ENCODE data around the gene PTPRM.

Gene PTPRM

DNA sequence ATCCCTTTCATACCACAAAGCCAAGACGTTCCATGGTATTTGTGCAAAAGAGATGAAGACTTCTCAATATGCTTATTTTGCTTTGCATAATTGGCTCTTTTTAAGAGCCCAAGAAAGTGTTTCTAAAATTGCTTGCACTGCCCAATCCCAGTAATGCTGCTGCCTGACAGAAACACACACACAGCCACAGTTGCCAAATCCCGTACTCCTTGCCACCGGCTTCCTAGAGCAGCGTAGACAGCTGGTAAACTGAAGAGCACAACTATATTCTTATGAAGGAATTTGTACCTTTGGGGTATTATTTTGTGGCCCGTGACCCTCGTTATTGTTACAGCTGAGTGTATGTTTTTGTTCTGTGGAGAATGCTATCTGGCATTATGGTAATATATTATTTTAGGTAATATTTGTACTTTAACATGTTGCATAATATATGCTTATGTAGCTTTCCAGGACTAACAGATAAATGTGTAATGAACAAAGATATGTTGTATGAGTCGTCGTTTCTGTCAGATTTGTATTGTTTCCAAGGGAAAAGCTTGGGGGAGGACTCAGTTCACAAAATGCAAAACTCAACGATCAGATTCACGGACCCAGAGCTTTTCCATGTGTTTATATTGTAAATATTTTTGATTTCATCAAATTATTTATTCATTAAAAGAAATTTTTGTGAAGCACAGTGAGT, 839.2 kb downstream of the PTPRM start:
- CTCF ChIA-PET: interaction anchor here (0.9 kb wide), 1 partner anchor 20 kb away, joined by 3 read pairs; no protein-coding TSS in a partner anchor
- Histone ChIP-seq H3K36me3 (ENCODE audit: control insufficient read depth in 2 of 2, insufficient read depth in 1 of 2, low read length in 2 of 2) (no peaks in the 10 kb centered on the region), H3K4me1 (ENCODE audit: control insufficient read depth, insufficient read depth, low read length) (no peaks in the 10 kb centered on the region), H3K4me3 (ENCODE audit: low read depth, low read length) (no peak overlapping the region), H3K9me3 (ENCODE audit: control insufficient read depth, insufficient read depth, low read depth, low read length) (no peaks in the 10 kb centered on the region), H3K27ac (ENCODE audit: extremely low read depth, low read depth, low read length) (no peak overlapping the region)
- POLR2A ChIA-PET: no interaction called here
- TF ChIP-seq, protein P1, sequence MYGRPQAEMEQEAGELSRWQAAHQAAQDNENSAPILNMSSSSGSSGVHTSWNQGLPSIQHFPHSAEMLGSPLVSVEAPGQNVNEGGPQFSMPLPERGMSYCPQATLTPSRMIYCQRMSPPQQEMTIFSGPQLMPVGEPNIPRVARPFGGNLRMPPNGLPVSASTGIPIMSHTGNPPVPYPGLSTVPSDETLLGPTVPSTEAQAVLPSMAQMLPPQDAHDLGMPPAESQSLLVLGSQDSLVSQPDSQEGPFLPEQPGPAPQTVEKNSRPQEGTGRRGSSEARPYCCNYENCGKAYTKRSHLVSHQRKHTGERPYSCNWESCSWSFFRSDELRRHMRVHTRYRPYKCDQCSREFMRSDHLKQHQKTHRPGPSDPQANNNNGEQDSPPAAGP (tag by site-specific recombination; IDR thresholded peaks at IDR 0.05): no peak
- TF ChIP-seq, protein P2, sequence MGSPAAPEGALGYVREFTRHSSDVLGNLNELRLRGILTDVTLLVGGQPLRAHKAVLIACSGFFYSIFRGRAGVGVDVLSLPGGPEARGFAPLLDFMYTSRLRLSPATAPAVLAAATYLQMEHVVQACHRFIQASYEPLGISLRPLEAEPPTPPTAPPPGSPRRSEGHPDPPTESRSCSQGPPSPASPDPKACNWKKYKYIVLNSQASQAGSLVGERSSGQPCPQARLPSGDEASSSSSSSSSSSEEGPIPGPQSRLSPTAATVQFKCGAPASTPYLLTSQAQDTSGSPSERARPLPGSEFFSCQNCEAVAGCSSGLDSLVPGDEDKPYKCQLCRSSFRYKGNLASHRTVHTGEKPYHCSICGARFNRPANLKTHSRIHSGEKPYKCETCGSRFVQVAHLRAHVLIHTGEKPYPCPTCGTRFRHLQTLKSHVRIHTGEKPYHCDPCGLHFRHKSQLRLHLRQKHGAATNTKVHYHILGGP (tag by site-specific recombination; IDR thresholded peaks at IDR 0.05): no peak
- TF ChIP-seq ZNF302 (tag by site-specific recombination; IDR thresholded peaks at IDR 0.05; ENCODE audit: low read depth): no peak
- no peak for TF ChIP-seq HOXD13 (CRISPR knock-in tag; IDR thresholded peaks at IDR 0.05; ENCODE audit: borderline replicate concordance)
- no peak for TF ChIP-seq ZNF112 (tag by site-specific recombination; IDR thresholded peaks at IDR 0.05)
- TF ChIP-seq HOXA7 (CRISPR knock-in tag; IDR thresholded peaks at IDR 0.05; ENCODE audit: borderline replicate concordance): no peak
- no peak for TF ChIP-seq ZNF248 (tag by site-specific recombination; IDR thresholded peaks at IDR 0.05)

GRCh38 chr18:8406868-8407250, 839.7 kb downstream of the PTPRM start:
- CTCF ChIA-PET: interaction anchor here (0.5 kb wide), 1 partner anchor 64 kb away, joined by 3 read pairs; no protein-coding TSS in a partner anchor
- TF ChIP-seq ZNF132 (tag by site-specific recombination; IDR thresholded peaks at IDR 0.05; ENCODE audit: borderline replicate concordance) (no peak), ZNF600 (tag by site-specific recombination; IDR thresholded peaks at IDR 0.05) (no peak), ZNF302 (tag by site-specific recombination; IDR thresholded peaks at IDR 0.05; ENCODE audit: low read depth) (no peak), ZSCAN4 (tag by site-specific recombination; IDR thresholded peaks at IDR 0.05) (no peak), ZNF654 (tag by site-specific recombination; IDR thresholded peaks at IDR 0.05; ENCODE audit: low read depth) (no peak), ZNF555 (tag by site-specific recombination; conservative IDR thresholded peaks at IDR 0.05) (no peak), ZNF133 (tag by site-specific recombination; IDR thresholded peaks at IDR 0.05) (no peak), ZNF544 (tag by site-specific recombination; IDR thresholded peaks at IDR 0.05) (no peak), ZSCAN30 (tag by site-specific recombination; IDR thresholded peaks at IDR 0.05) (no peak), ZNF623 (tag by site-specific recombination; IDR thresholded peaks at IDR 0.05) (no peak), PATZ1 (tag by site-specific recombination; IDR thresholded peaks at IDR 0.05) (no peak), ZNF768 (tag by site-specific recombination; IDR thresholded peaks at IDR 0.05) (no peak), TSHZ1 (tag by site-specific recombination; IDR thresholded peaks at IDR 0.05; ENCODE audit: borderline replicate concordance) (no peak), ZNF211 (tag by site-specific recombination; IDR thresholded peaks at IDR 0.05; ENCODE audit: low read depth) (no peak), GFI1B (tag by site-specific recombination; IDR thresholded peaks at IDR 0.05) (no peak)
- TF ChIP-seq, protein P3, sequence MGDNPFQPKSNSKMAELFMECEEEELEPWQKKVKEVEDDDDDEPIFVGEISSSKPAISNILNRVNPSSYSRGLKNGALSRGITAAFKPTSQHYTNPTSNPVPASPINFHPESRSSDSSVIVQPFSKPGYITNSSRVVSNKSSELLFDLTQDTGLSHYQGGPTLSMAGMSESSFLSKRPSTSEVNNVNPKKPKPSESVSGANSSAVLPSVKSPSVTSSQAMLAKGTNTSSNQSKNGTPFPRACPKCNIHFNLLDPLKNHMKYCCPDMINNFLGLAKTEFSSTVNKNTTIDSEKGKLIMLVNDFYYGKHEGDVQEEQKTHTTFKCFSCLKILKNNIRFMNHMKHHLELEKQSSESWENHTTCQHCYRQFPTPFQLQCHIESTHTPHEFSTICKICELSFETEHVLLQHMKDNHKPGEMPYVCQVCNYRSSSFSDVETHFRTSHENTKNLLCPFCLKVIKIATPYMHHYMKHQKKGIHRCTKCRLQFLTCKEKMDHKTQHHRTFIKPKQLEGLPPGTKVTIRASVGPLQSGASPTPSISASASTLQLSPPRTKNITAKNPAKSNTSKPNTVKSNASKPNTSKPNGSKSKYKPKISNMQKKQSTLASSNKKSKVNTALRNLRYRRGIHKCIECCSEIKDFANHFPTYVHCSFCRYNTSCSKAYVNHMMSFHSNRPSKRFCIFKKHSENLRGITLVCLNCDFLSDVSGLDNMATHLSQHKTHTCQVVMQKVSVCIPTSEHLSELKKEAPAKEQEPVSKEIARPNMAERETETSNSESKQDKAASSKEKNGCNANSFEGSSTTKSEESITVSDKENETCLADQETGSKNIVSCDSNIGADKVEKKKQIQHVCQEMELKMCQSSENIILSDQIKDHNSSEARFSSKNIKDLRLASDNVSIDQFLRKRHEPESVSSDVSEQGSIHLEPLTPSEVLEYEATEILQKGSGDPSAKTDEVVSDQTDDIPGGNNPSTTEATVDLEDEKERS (tag by site-specific recombination; IDR thresholded peaks at IDR 0.05): no peak

More at GRCh38 chr18:8406868-8407250, 839.7 kb downstream of the PTPRM start:
- Histone ChIP-seq H3K27ac (ENCODE audit: extremely low read depth, low read depth, low read length) (no peak overlapping the region), H3K36me3 (ENCODE audit: control insufficient read depth in 2 of 2, insufficient read depth in 1 of 2, low read length in 2 of 2) (no peaks in the 10 kb centered on the region), H3K4me1 (ENCODE audit: control insufficient read depth, insufficient read depth, low read length) (no peaks in the 10 kb centered on the region), H3K4me3 (ENCODE audit: low read depth, low read length) (no peak overlapping the region), H3K9me3 (ENCODE audit: control insufficient read depth, insufficient read depth, low read depth, low read length) (no peaks in the 10 kb centered on the region)
- POLR2A ChIA-PET: no interaction called here

Data from HEK293 (cell line).